Left renal pelvis (tissue), 4 donors: ENCODE measurements around the gene SMYD3. TPM values are rescaled to one million over a fixed set of nuclear protein-coding genes. Genes with fewer than 3 reads are reported as not detected.

Source experiments
- DNase-seq, 4 donors: peaks; one replicate each; pipeline ENCODE4 v3.0.0-alpha.2; 2013; ENCODE audit warnings: low read depth in 4 of 4, low spot score in 3 of 4
- polyA plus RNA-seq, 4 donors: library from polyadenylated mRNA; unstranded; fragments of 120-200 nt; gene quantifications; one replicate each; pipeline ENCODE4 v1.2.1, GENCODE V29; 2013; ENCODE audit not compliant: insufficient read length in 4 of 4

Gene SMYD3
- polyA plus RNA-seq, 4 donors: 13.6 to 30.5 (median 25.7) TPM

DNA sequence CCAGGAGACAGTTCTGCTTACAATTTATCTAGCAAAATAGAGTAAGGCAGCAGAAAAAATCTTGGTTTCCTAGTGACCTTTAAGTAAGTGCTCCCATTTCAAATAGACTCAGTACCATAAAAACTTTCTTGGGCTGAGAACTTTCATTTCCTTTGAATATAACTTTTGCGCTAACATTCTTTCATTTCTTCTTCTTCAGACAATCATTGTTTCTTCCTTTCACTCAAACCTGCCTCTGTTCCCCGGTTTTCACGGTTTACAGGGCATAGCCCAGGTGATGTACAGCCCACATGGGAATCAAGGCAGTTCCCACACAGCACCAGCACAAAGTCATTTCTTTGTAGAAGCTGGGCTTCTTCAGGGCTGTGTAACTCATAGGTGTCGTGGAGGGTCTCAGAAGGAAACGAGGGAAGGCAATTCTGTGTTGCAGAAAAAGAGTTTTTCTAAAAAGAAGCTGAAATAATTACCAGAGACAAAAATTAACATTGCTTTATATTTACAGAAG, 611.6 kb downstream of the SMYD3 start:
- no peak for DNase-seq

DNA sequence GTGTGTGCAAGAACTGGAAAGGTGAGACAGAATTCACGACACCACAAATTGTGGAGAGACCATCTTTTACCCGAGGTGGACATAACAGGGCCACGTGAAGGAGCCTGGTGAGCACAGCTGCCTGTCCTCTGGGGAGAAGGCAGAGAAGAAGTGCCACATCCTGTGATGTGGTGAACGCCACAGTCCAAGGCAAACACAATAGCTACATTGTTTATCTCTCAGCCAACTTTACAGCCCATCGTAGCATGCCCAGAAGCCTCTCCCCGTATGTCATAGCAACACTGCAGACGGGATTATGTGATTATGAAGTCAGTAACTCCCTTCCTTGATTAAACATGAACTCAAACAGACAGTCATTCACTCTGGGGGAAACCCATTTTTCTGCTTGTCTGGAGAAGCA, 612.2 kb downstream of the SMYD3 start:
- DNase-seq: no peak

GRCh38 chr1:245893025-245893424, 614.1 kb downstream of the SMYD3 start:
- DNase-seq: no peak

DNA sequence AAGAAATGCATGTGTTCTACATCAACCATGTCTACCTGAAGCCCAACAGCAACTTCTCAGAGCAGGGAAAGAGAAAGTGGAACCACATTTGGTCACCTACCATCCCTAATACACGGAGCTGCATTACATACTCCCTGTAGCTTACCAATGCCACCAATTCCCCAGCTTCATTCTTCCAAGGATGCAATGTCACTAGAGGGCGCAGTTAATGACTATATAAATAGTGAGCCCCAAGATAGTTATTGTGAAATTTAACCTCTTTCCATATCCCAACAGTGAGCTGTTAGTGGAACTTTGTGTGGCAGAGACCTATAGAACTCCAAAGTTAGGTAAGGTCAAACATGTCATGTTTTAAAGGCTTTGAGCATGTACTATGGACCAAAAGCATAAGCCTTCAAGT, 618.3 kb downstream of the SMYD3 start:
- no peak for DNase-seq

DNA sequence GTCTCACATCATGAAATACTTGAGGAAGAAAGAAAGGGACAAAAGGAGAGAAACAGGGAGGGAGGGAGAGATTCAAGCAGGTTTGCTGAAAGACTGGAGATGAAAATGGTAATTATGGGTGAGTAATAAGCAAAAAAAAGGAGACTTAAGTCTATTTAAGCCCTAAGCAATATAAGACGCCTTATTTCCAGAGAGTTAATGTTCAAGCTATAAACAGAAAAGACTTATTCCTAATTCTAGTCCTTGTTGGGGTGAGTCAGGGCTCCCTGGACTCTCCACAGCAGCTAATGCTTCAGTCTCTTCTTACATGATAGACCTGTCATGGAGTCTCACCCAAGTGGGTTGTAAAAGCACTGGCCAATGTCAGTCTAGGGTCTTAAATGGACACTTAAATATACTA, 619.2 kb downstream of the SMYD3 start:
- DNase-seq: no peak

DNA sequence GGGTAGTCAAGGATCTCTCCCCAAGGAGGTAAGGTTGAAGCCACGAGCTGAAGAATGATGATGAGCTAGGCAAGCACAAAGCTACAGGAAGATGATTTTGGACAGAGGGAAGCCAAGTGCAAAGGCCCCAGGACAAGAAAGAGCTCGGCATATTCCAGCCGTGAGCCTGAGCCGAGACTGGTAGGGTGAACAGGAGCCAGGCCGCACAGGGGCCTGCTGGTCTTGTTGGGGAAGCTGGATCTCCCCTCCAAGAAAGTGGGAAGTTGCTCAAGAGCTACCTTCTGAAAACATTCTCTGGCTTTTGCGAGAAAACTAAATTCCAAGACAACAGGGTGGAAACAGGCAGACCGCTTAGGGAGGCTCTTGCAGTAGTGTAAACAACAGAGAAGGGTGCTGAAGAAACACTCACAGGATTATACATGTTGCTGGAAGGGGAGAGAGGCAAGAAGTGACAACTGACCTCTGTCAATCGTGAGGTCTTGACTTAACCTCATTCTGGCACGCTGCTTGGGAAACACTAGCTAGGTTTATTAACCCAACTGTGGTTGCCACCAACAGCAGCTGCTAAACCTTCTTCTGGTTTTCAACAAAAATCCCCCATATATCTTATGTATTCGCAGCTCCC, 625.2 kb downstream of the SMYD3 start:
- no peak for DNase-seq

DNA sequence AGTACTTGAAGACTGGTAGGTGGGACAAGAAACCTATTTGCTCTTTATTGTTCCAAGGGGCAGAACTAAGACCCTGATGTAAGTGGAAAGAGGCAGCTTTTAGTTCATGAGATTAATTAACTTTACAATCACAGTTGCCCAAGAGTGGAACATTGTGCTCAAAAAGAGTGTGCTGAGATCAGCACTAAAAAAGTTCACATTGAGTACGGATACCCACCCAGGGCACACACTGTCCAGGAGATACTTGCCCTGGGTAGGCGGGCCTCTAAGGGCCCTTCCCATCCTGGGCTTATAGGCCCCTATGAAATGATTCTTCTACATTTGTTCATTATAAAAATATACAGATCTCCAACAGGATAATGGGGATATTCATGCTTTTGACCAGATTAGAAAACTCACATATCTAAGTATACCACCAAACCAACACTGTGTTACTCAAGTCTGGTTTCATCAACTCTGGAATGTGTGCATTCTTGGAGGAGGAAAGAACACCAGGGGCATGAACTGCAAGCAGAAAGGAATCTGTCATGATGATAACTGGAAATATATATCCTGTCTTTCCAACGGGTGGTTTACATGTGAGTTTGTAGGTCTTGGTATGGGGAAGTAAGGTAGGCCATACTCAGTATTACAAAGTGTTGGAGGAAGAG, 626.2 kb downstream of the SMYD3 start:
- DNase-seq: no peak

DNA sequence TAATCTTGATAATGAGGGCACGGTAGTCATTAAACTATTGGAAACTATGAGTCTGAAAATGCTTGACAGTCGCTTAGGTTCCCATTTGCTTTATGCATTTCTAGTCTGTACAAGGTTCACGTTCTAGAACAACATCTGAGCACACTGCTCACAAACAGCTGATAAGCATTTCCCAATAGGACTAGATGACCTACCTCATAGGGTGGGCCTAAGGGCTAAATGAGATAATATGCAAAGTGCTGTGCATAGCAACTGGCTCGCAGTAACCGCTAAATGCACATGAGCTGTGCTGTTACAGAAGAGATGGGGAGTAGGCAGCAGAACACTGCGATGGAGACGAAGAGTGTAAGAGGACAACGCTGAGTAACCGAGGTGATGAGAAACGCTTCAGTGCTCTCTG, 628.0 kb downstream of the SMYD3 start:
- no peak for DNase-seq

DNA sequence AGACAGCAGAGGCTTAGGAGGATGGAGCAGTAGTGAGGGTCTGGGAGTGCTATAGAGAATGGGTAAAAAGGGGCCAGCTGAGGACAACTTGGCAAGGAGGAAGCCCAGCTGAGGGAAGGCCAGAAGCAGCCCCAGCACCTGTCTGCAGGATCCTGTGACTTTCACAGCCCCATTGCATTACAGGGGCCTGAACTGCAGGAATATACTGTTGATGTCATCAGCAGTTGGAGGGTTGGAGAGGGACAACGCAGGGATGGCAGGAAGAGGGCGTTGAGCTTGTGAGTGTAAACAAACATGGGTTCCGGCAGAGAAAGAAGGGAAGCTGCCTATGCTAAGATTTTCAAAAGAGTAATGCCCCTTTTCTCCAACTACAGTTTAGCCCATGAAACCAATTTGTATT, 628.5 kb downstream of the SMYD3 start:
- no peak for DNase-seq

- no peak for DNase-seq
These were observed 629.1 kb downstream of the SMYD3 start for GRCh38 chr1:245877976-245878375.

- no peak for DNase-seq
These were observed 630.5 kb downstream of the SMYD3 start for GRCh38 chr1:245876586-245876985.

GRCh38 chr1:245875581-245876261, 631.4 kb downstream of the SMYD3 start:
- DNase-seq: no peak

DNA sequence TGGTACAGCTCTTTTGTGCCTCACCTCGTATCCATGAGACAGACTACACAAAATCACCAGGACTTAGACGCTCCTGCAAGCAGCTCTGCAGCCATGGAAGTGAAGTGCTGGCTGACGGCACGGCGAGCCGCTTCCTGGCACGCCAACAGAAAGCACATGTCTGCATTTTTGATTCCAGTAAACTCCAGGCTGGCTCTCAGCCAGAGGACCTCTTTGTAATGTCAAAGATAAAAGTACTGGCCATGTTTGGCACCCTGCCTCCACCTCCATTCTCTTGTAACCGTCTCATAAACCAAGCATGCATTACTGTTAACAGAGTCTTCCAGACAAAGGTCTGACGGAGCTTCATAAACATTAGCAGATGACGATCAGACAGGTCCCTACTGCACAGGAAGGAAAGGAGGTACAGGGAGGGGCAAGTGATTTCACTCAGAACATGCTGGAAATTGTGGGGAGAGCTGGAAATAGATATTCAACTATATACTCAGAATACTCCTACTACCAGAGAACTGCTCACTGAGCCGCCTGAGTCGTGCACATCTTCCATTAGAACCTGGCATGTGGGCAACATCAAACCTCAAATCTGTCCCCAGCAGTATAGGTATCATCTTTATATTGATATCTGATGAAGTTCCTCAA, 632.0 kb downstream of the SMYD3 start:
- peak in 2 of 4 donors; percentile 12 to 31 for DNase-seq

GRCh38 chr1:245873883-245874671, 633.0 kb downstream of the SMYD3 start:
- no peak for DNase-seq

DNA sequence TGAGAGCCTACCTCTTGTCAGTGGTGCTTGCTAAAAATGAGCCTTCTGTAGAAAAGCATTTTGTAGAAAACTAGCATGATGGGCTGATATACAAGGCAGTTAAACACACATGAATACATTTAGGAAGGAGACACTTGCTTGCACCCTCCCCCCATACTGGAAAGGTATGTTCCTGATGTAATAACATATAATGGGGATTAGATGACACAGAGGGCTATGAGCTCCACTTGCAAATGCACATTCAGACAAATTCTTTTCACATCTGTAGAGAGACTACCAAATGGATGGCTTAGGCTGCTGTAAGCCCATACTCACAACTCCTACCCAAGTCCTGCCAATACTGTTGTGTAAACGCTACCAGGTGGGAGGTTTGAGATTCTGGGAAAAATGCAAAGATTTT, 634.0 kb downstream of the SMYD3 start:
- no peak for DNase-seq

- DNase-seq: no peak
These were observed 634.6 kb downstream of the SMYD3 start for GRCh38 chr1:245872475-245872874.

DNA sequence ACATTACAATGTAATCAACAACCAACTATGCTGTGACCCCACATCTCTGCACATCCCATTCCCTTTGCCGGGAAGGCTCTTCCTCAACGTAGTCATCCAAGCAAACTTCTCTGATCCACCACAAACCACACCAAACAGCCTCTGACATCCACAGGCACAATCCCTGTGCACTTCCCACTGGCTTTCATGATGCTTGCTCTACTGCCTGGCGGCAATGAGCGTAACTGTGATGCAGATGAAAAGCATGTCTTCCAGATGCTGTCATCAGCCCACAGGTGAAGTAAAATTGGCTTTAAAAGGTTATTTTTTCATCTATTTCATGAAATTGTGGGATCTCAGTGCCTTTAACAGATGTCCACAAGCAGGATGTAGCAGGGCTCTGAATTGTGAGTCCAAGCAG, 635.2 kb downstream of the SMYD3 start:
- DNase-seq: no peak

DNA sequence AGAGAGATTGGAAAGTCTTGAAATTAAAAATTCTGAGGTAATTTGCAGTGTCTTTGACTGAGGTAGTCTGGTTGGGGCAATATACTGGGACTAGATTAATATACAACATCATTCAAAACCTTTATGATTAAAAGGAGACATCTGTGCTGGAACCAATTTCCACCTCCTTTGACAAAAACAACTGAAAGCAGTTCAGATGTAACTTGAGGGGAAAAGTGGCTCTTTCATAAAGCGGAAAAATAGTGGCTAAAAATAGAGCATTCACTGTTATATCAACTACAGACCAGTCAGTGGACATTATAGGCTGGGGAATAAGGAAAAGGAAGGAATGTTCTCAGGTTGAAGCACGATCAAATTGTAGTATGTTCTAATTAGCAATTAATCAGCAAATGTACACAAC, 635.9 kb downstream of the SMYD3 start:
- DNase-seq: no peak

- DNase-seq: no peak
These were observed 636.4 kb downstream of the SMYD3 start for GRCh38 chr1:245870698-245871097.

DNA sequence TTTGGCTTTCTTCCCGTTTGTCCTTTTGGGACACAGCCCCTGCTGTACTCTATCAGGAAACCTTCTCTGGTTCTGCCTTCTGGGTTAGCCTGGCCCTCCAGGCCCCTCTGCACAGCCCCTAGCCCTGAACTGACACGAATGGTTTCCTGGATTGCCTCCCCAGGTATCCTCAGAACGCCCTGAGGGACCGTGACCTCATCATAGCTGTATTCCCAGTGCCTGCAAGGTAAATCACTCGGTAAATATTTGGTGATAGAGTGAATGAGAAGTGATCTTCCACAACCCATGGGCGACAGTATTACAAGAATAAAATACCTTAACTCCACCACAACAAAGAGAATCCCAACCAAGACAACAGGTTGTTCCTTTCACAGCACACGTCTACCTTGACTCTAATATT, 637.2 kb downstream of the SMYD3 start:
- no peak for DNase-seq

- no peak for DNase-seq
These were observed 639.3 kb downstream of the SMYD3 start for GRCh38 chr1:245867738-245868137.
